Measurements from ENCODE around the gene EPN2.
"Not testable (repeated sequence)": the region's sequence is repeated elsewhere in the genome, so short reads cannot be mapped to it uniquely, and the experiment has no call there.

EPN2 gene

GRCh38 chr17:19275457-19276127 lies 38.4 kb downstream of the EPN2 start:
- no peak overlapping the region for H3K4me3 ChIP-seq (ENCODE audit: low read depth, low read length)
- no peak for DNase-seq (ENCODE audit: low read depth)
- no peak for TF ChIP-seq CTCF (IDR thresholded peaks at IDR 0.05; ENCODE audit: low read depth, low read length, missing control alignments)

GRCh38 chr17:19278284-19278683 lies 41.1 kb downstream of the EPN2 start:
- H3K4me3 ChIP-seq (ENCODE audit: low read depth, low read length); DNase-seq (ENCODE audit: low read depth): not testable (repeated sequence)

- no peak for TF ChIP-seq CTCF (IDR thresholded peaks at IDR 0.05; ENCODE audit: low read depth, low read length, missing control alignments)
Observed at GRCh38 chr17:19278729-19279128, 41.6 kb downstream of the EPN2 start.

GRCh38 chr17:19281161-19281560 lies 44.0 kb downstream of the EPN2 start:
- no peak for TF ChIP-seq CTCF (IDR thresholded peaks at IDR 0.05; ENCODE audit: low read depth, low read length, missing control alignments)
- no peak overlapping the region for H3K4me3 ChIP-seq (ENCODE audit: low read depth, low read length)
- no peak for DNase-seq (ENCODE audit: low read depth)

More at GRCh38 chr17:19278729-19279128, 41.6 kb downstream of the EPN2 start:
- H3K4me3 ChIP-seq (ENCODE audit: low read depth, low read length): no peak overlapping the region
- no peak for DNase-seq (ENCODE audit: low read depth)

- TF ChIP-seq CTCF (IDR thresholded peaks at IDR 0.05; ENCODE audit: low read depth, low read length, missing control alignments): no peak
- no peak overlapping the region for H3K4me3 ChIP-seq (ENCODE audit: low read depth, low read length)
- no peak for DNase-seq (ENCODE audit: low read depth)
Observed at GRCh38 chr17:19284005-19284959, 47.1 kb downstream of the EPN2 start.

GRCh38 chr17:19285213-19285900 lies 48.2 kb downstream of the EPN2 start:
- TF ChIP-seq CTCF (IDR thresholded peaks at IDR 0.05; ENCODE audit: low read depth, low read length, missing control alignments): no peak
- no peak for DNase-seq (ENCODE audit: low read depth)
- H3K4me3 ChIP-seq (ENCODE audit: low read depth, low read length): no peak overlapping the region

GRCh38 chr17:19286751-19287341 lies 49.7 kb downstream of the EPN2 start:
- no peak for DNase-seq (ENCODE audit: low read depth)
- no peak overlapping the region for H3K4me3 ChIP-seq (ENCODE audit: low read depth, low read length)
- TF ChIP-seq CTCF (IDR thresholded peaks at IDR 0.05; ENCODE audit: low read depth, low read length, missing control alignments): no peak

All from GM12864 (cell line).